Measurements from ENCODE around the gene HEBP2.

Gene HEBP2

DNA sequence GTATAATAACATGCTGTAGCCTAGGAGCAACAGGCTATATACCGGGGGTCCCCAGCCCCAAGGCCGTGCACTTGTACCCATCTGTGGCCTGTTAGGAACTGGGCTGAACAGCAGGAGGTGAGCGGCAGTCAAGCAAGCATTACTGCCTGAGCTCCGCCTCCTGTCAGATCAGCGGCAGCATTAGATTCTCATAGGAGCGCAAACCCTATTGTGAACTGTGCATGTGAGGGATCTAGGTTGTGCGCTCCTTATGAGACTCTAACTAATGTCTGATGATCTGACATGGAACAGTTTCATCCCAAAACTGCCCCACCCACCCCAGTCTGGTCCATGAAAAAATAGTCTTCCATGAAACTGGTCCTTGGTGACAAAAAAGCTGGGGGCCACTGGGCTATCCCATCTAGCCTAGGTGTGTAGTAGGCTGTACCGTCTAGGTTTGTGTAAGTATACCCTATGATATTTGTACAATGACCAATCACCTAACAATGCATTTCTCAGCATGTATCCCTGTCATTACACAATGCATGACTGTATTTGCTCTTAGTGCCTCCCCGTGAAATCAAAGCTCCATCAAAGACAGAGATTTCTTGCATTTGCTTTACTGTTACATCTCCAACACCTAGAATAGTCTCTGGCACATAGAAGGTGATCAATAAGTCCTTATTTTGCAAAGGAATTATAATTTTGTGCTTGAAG, 64.4 kb downstream of the HEBP2 start:
- no peak overlapping the region for H3K9ac ChIP-seq (ENCODE audit: low read length in 5 of 5)
- no peak overlapping the region for H3K4me3 ChIP-seq (ENCODE audit: low read depth in 1 of 5, low read length in 5 of 5)
- H3K9me3 ChIP-seq (ENCODE audit: control insufficient read depth in 5 of 5, low read length in 5 of 5), result no peaks in the 10 kb centered on the region
- no peaks in the 10 kb centered on the region for H3K4me1 ChIP-seq (ENCODE audit: control insufficient read depth in 5 of 5, insufficient read depth in 5 of 5, low read length in 5 of 5)
- no peaks in the 10 kb centered on the region for H3K27me3 ChIP-seq (ENCODE audit: control insufficient read depth in 5 of 5, insufficient read depth in 4 of 5, low read length in 5 of 5)
- H3K36me3 ChIP-seq (ENCODE audit: control insufficient read depth in 5 of 5, insufficient read depth in 5 of 5, low read length in 5 of 5), result peaks cover 0 to 22% (median 6%) of the 10 kb centered on the region in 5 donors
- no peak overlapping the region for H3K27ac ChIP-seq (ENCODE audit: low read depth, low read length)

Data from subcutaneous abdominal adipose tissue (tissue), 5 donors.